ENCODE data around the gene FGD3.
"Not testable (repeated sequence)": the region's sequence is repeated elsewhere in the genome, so short reads cannot be mapped to it uniquely, and the experiment has no call there.

Gene FGD3

GRCh38 chr9:93005876-93006275, 58.6 kb downstream of the FGD3 start:
- DNase-seq (ENCODE audit: low read depth in 2 of 2), result no peak

DNA sequence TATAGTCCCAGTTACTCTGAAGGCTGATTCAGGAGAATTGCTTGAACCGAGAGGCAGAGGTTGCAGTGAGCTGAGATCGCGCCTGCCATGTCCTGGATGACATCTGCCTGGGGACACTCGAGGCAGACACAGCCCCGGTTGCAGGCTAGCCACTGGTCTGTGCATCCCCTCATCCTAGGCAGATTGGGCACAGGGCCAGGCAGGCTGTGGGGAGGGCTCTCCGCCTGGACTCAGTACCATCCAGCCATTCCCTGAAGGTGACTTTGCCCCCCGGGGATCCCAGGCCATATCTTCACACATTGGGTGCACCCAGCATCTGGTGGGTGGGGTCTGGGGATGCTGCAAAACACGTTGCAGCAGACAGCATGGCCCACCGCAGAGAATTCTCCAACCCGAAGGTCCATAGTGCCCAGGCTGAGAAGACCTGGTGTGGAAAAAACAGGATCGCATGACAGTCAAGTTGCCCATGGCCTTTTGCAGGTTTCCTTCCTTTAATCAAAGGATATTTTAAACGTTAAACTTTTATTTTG, 60.3 kb downstream of the FGD3 start:
- DNase-seq (ENCODE audit: low read depth in 2 of 2), result no peak

DNA sequence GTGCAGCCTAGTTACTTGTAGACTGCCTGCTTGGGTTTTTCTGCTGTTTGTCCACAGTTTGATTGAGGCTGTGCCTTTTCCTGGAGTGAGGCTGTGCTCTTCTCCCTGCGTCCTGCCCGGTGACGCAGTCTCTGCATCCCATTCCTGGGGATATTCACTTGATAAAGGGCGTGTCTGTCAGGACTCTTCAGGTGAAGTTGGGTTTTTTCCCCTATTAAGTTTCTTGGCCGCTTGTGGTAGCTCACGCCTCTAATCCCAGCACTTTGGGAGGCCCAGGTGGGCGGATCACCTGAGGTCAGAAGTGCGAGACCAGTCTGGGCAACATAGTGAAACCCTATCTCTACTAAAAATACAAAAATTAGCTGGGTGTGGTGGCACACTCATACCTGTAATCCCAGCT, 61.1 kb downstream of the FGD3 start:
- no peak for DNase-seq (ENCODE audit: low read depth in 2 of 2)

DNA sequence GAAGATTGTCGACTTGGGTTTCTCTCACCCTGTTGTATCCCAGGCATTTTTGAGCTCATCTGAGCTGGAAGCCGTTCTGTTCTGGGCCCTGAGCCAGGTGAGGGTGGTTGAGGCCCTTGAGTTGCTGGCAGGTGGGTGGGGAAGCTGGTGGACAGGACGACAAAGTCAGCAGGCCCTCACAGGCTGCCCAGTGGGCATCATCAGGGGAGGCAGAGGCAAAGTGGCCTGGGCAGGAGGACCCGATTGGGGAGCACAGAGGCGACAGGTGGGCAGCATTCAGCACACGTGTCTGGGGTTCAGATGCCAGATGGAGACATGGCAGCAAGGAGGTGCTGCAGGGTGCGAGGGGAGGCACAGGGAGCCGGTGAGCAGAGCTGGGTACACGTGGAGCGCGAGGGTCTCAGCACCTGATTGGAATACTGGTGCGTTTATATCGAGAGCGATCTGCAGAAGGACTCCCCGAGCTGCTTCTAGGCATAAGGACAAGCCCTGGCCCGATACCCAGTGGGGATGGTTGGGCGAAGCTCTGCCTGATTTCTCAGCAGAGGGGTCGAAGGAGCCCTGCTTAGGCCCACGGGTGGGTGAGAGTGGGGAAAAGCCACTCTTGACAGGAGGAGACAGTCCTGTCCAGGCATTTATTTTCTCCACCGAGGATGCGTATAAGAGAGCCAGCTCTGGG, 62.2 kb downstream of the FGD3 start:
- no peak for DNase-seq (ENCODE audit: low read depth in 2 of 2)

DNA sequence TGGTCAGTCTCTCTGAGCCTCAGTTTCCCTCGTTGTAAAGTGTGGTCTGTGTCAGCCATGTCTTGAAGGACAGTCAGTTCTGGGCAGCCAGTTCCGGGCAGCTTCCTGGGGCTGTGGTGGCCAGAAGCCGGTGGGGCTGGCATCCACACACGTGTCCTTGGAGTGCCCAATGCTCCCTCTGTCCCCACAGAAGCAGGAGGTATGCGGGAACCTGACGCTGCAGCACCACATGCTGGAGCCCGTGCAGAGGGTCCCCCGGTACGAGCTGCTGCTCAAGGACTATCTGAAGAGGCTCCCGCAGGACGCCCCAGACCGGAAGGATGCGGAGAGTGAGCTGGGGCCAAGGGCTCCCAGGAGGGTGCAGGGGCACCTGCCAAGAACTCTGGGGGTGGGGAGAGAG, 62.7 kb downstream of the FGD3 start:
- DNase-seq (ENCODE audit: low read depth in 2 of 2), result no peak

DNA sequence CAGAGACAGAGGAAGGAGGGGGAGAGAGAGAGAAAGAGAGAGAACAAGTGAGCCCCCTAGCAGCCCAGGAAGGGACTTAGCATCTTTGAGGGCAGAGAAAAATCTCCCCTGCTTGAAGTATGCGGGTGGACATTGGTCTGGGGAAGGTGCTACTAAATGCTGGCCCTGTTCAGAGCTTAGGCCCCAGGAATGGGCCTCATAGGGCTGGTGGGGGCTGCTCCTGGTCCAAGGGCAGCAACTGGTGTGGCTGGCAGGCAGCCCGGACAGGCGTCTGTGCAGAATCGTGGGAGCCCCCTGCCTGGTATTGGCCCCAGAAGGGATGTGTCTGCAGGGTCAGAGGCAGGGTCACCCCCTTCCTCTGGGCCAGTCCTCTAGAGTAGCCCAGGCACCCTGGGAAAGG, 63.4 kb downstream of the FGD3 start:
- DNase-seq (ENCODE audit: low read depth in 2 of 2), result no peak

DNA sequence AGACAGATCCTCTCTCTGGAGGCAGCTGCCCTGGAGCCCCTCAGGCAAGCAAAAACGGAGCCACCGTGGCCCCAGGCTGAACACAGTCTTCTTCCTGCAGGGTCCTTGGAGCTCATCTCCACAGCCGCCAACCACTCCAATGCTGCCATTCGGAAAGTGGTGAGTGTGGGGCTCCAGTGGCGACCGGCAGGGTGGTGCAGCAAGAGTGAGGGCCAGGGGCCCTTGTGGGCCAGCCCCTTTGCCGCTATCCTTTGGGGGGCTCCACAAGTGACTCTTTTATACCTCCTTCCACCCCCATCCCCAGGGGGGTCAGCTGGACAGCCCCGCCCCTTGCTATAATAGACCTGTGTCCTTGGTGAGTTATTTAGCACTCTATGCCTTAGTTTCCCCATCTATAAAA, 63.8 kb downstream of the FGD3 start:
- no peak for DNase-seq (ENCODE audit: low read depth in 2 of 2)

DNA sequence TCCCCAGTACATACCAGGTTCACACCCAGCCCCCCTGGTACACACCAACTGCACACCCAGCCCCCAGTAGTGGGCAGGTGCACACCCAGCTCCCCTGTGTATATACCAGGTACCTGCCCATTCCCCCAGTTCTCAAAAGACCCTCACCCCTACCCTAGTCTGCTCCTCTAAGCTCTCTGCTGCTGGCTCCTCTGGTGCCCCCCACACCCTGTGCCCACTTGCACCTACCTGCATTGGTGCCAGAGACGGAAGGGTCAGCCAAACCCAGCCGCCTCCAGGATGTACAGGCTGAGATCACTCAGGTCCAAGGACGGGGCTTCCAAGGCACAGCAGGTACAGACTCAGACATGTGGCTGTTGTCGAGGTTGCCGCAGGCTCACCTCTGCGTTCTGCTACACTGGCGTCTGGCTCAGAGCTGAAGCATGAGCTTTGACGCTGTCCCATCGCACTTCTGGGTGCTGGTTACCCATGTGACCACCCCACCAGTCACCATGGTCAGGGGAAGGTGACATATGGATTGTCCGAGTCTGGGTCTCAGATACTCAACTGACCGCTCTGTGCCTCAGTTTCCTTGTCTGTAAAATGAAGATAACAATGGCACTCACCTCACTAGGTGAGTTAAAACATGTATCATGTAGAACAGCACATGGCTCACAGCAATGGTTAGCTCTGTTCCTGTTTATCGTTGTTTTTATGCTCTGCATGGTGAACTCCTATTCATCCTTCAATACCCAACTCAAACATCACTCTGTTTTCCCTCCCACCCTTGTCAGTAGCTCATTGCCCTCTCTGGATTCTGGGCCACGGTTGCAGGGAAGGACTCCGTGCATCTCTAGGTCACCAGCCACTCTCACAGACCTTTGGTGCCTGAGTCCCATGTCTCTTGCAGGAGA, 65.9 kb downstream of the FGD3 start:
- DNase-seq (ENCODE audit: low read depth in 2 of 2), result no peak

DNA sequence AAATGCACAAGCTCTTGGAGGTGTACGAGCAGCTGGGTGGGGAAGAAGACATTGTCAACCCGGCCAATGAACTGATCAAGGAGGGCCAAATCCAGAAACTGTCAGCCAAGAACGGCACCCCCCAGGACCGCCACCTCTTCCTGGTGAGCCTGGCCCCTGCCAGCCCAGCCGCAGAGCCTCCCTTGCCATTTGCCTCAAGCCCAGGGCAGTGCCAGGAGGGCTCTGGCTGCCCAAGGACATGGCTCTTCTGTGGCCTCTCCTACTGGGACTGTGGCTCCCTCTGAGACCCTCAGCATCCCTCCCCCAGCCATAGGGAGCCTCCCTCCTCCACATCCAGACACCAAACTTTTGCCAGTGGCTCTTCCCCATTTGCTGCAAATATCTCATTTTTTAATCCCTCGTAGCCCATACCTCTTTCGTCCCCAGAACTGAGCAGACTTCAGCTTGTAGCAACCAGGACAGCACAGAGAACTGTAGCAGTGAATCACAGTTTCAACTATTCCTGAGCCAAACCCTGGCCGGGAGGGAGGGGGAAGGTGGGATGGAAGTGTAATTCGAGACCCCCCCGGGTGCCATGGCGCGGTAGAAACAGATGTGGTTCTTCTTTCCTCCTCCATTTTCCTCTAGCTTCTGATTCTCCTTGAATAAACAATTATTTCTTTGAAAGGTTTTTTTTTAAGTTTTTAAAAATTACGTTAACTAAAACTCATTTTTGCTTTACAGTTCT, 66.7 kb downstream of the FGD3 start:
- DNase-seq (ENCODE audit: low read depth in 2 of 2), result no peak

DNA sequence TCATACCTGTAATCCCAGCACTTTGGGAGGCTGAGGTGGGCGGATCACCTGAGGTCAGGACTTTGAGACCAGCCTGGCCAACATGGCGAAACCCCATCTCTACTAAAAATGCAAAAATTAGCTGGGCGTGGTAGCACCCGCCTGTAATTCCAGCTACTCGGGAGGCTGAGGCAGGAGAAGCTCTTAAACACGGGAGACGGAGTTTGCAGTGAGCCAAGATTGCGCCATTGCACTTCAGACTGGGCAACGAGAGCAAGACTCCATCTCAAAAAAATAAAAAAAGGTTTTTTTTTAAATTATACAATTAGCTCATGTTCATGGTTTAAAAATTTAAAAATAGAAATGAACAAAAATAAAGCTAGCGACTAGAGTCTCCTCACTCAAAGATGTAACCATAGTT, 67.9 kb downstream of the FGD3 start:
- not testable (repeated sequence) for DNase-seq (ENCODE audit: low read depth in 2 of 2)

GRCh38 chr9:93017621-93018020, 70.3 kb downstream of the FGD3 start:
- no peak for DNase-seq (ENCODE audit: low read depth in 2 of 2)

DNA sequence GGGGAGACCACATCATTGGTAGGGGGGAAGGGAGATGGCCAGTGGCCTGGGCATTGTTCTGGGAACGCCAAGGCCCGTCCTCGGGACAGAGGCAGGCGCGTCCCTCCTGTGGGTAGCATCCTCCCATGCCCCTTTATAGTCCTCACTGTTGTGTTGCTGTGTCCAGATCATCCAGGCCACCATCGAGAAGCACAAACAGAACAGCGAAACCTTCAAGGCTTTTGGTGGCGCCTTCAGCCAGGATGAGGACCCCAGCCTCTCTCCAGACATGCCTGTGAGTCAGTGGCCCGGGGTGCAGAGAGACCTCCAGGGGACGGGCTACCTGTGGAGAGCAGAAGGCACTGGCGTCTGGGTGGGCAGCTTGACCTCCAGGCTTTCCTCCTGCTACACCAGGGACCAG, 72.8 kb downstream of the FGD3 start:
- DNase-seq (ENCODE audit: low read depth in 2 of 2), result no peak

- DNase-seq (ENCODE audit: low read depth in 2 of 2), result no peak
Measured at GRCh38 chr9:93020771-93021670, 73.7 kb downstream of the FGD3 start.

DNA sequence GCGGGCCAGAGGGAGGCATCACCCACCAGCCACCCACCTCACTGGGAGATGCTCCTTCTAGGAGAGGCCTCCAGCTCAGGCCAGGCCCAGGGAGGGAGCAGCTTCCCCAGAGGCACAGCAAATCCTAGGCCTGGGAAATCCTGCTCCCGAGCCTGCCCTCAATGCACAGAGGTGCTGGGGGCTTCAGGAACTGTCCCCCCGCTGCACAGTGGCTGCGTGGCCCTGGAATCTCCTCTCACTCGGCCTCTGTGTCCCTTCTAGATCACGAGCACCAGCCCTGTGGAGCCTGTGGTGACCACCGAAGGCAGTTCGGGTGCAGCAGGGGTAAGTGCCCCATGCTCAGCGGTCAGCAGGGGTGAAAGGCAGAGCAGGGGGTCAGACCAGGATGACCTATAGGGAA, 74.7 kb downstream of the FGD3 start:
- no peak for DNase-seq (ENCODE audit: low read depth in 2 of 2)

- no peak for DNase-seq (ENCODE audit: low read depth in 2 of 2)
Measured at GRCh38 chr9:93022721-93023520, 75.6 kb downstream of the FGD3 start.

DNA sequence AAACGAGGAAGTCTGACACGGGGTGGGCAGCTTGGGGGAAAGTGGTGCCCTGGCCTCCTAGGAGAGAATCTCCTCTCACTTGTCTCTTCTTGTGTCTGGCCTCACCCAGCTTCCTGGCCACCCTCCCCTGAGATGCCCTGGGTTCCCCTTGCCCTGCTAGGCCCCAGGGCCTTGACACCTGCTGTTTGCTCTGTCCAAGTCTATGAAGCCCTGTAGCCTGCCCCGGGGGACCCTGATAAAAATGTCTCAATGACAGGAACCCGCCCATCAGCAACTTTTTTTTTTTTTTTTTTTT, 76.1 kb downstream of the FGD3 start:
- DNase-seq (ENCODE audit: low read depth in 2 of 2), result no peak

DNA sequence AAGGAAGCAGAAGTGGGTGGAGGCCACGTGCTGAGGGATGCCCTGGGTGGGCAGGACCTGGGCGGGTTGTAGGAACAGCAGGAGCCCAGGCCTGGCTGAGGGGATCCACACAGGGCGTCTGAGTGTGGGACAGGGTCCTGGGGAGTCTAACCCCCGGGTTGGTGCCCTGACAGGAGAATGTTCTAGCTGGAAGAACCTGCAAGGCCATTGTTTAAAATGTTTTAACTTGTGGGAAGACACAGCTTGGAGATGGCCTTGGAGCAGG, 77.3 kb downstream of the FGD3 start:
- DNase-seq (ENCODE audit: low read depth in 2 of 2), result no peak

- DNase-seq (ENCODE audit: low read depth in 2 of 2), result no peak
Measured at GRCh38 chr9:93024986-93025630, 77.8 kb downstream of the FGD3 start.

- no peak for DNase-seq (ENCODE audit: low read depth in 2 of 2)
Measured at GRCh38 chr9:93025736-93026135, 78.4 kb downstream of the FGD3 start.

DNA sequence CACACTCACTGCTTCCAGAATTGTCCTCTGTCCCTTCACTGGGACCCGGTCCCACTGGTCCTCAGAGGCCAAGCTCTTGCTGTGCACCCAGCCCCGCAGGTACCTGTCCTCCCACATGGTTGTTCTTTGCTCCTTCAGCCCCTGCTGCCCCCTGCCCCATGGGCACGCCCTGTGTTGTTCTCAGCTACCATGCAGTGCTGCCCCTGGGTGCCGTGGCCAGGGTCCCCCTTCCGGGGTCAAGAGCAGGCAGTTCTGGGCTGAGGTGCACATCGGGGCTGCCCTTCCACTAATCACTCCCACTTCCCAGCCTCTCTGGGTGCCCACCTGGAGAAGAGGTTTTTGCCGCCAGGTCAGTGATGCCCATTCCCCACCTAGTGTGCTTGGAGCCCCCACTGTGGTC, 79.3 kb downstream of the FGD3 start:
- no peak for DNase-seq (ENCODE audit: low read depth in 2 of 2)

DNA sequence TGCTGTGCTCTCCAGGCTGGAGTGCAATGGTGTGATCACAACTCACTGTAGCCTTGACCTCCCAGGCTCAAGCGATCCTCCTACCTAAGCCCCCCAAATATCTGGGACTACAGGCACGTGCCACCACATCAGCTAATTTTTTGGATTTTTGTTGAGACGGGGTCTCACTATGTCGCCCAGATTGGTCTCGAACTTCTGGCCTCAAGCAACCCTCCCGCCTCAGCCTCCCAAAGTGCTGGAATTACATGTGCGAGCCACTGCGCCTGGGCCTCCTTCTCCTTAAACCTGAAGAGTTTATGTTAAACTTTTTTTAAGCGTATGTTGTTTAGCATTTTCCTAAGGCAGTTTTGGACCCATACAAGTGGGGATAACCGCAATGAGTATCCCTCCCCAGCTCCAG, 80.4 kb downstream of the FGD3 start:
- DNase-seq (ENCODE audit: low read depth in 2 of 2), result no peak
